Endometrial microvascular endothelial cells (primary cell): Measurements from ENCODE around the gene CUBN. TPM values are rescaled to one million over a fixed set of nuclear protein-coding genes. Genes with fewer than 3 reads are reported as not detected.

Experiments
- in situ Hi-C: cut with HindIII; loops from 2 replicates; pipeline ENCODE4 v1.10.0; 2017; ENCODE audit warnings: low sequenced_read_pairs, low pct_unique_long_range_greater_than_20kb; ENCODE audit errors: inconsistent ontology term
- total RNA-seq: library from RNA; depleted of rRNA; stranded (reverse); fragments of >200 nt; gene quantifications from one replicate; pipeline ENCODE4 v1.2.3, GENCODE V29; 2015; ENCODE audit errors: inconsistent ontology term

Gene CUBN
- total RNA-seq, 1 donor from 2014 or later, result 0.74 TPM

DNA sequence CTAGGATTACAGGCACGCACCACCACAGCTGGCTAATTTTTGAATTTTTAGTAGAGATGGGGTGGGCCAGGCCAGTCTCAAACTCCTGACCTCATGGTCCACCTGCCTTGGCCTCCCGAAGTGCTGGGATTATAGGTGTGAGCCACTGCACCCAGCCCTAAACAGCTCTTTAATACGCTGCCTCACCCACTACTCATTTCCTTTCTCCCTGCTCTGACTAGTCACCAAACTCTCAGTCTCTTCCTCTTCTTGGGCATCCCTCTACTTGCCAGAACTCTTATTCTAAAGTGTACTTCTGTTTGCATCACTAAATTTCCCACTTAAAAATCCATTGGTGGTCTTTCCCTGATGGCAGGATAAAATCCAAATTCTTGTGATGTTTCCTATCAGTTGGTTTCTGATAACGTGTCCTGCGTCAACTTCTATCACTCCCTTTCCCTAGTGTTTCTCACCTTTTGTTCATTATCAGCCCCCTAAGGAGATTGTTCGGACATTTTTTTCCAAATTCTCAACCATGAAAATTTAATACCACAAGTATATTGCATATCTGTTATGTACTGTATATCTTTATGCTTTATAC, 124.7 kb downstream of the CUBN start:
- in situ Hi-C loops, result no loop called here

DNA sequence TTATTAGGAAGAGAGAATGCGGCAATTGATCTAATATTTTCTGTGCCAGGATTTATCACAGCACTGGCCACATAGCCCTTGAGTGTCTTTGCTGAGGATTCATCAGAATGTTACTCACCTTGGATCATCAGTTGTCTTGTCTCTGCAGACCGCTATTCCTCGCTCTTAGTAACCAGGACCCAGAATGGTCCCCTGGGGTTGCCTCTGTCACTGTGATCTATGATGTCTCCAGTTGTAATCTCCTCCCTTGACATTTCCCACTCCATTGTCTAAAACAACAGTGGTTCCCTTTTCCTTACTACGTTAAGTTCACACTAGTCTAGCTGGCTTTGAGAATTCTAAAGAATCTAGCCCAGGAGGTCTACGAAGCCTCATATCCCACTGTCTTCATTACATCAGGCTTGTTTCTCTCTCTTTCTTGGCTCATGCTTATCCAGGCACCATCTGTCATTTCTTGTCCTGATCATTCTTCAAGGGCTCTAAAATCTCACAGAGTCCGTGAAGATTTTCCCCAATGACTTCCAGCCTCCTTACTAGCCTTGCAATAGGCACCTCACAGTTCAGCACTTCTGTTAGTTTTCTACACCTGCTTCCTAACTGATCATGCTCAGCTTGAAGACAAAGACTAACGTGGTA, 125.8 kb downstream of the CUBN start:
- in situ Hi-C loops, result no loop called here

DNA sequence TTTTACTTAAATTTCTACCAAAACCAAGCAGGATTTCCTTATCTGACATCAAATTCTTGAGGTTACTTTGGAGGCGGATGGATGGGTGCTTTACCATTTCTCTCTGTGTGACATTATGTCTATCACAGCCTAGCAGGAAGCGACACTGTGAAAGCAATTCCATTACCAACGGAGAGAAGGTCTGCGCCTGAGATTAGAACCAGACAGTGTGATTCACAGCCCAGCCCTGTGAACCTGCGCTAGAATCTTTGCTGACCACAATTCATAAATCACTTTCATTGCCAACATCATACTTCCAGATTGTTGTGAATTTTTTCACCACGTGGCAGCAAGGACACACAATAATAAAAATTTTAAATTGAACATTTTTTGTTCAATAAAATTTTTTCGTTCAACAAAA, 126.5 kb downstream of the CUBN start:
- in situ Hi-C loops, result no loop called here

DNA sequence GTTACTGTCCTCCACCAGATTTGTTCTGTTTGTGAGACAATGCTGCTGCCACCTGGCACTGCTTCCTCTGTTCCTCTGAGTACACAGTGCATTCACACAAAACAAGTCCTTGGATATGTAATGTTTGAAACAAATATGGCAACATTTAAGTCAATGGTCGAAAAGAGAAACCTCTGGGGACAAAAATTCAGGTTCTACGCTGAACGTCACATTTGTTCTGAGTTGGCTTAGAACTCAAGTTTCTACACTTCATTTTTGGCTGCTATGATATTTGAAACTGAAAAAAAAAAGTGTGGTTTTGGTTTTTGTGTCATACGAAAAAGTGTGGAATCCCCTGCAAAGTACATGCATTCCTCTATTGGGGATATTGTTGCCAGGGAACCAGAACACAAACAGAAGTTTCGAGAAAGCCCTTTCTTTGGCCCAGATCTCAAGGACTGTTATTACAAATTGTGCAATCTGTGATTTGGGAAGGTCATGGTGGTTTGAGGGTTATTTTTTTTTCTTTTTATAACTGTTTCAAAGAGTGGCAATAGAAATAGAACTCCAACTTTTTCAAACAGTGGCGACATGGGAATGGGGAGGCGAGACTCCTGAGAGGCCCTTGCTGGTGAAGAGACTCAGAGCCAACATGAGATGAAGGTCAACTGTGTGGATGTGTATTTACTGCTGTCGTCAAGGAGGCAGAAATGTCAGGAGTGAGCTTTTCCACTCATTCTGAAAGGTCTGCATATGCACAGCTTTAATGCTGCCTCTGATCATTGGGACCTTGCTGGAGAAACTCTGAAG, 127.5 kb downstream of the CUBN start:
- in situ Hi-C loops, result no loop called here

DNA sequence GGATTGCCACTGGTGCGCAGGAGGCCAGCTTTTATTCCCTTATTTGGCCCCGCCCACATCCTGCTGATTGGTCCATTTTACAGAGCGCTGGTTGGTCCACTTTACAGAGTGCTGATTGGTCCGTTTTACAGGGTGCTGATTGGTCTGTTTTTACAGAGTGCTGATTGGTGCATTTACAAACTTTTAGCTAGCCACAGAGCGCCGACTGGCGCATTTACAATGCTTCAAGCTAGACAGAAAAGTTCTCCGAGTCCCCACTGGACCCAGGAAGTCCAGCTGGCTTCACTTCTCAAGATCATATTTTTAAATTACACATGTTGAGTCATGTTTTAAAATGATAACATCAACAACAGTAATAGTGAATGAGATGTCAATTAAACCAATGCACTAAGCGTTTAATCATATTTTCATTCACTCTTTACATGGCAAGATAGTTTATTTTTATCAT, 128.3 kb downstream of the CUBN start:
- in situ Hi-C loops, result no loop called here

DNA sequence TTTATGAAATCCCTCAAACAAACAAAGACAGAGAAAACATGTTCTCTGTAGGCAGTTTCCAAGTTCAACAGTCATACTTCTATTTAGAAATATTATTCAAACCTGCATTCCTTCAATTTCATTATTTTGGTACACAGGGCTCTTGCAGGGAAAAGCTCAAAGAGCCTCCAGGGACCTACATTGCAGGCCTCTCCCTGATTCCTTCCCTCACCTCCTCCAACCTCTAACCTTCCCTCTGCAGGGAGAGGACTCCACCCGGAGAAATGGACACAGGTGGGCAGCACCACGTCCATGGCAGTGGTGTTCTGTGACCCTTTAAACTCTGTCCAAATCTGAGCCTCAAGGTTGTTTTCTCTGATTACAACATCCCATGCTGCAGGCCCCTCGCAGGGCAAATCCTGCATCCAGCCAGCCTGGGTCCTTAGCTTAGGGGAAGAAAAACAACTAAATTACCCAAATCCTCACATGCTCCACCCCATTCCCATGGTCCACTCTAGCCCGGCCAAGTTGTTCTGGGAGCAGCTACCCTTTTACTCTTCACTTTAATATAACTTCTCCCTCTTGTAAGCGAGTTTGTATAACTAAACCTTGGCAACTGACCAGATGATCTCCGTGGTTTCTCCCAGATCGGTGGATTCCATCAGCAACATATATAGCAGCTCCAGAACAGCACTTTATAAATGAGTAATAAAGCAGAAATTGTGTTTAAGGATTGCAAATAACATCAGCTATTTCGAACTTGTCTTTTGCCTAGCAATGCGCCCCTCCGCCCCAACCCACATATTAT, 129.8 kb downstream of the CUBN start:
- in situ Hi-C loops, result no loop called here

DNA sequence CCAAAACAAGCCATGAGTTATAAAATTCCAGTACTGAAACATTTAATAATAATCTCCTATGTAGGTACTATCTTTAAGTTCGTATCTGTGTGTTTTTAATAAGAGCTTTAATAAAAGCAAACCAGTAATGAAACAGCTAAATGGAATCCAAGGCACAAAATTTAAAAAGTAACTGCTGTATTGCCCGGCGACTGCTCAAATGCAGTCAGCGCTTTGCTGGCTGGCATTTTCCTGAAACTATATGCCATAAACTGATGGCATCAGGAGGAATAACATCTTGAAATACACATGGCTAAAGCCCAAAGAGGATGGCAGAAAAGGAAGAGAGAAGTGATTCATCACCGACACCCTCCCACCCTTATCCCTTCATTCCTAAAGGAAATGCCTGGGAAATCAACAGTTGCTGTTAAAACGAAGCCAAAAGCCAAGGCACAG, 133.1 kb downstream of the CUBN start:
- in situ Hi-C loops, result no loop called here

DNA sequence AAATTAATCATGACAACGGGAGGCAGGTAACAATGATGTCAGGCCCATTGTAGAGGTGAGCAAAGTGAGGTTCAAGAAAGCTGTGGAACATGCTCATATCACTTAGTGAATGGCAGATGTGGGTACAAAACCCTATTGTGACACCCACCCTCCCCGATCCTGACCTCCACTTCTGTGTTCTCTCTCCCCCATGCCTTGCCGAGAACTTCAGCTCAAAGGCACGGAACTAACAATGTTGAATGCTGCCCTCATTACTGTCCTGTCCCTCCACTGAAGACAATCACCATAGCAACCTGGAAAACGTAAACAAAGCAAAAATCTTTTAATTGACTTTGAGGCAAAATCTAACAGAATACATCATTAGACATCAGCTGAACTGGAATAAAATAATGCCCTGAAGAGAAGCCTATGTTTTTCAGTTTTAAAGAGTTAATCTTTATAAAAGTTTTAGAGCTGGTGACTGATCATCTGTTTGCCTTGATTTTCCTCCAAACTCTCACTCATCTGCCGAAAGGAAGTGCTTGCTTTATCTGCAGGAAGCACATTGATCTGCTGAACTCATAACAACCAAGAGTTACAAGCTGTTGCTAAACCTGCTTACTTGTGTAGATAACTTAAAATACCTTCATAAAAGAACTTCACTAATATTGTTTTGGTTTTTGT, 133.6 kb downstream of the CUBN start:
- in situ Hi-C loops, result no loop called here

DNA sequence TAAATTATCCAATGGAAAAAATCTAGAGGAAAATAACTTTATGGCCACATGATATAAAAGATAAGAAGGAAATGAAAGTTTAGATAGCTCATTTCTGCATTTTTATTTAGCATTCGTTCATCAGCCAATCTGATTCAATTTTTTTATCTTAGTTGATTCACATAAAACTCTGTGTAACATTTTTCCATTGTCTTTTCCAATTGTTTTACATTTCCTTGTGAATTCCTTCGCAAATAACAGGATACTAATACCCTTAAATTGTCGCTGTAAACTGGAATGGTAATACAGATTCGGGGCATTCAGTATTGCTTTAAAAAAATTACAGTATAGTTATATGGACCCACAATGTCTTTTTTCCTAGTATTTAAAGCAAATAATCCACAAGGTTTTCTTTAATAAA, 136.4 kb downstream of the CUBN start:
- in situ Hi-C loops, result no loop called here

DNA sequence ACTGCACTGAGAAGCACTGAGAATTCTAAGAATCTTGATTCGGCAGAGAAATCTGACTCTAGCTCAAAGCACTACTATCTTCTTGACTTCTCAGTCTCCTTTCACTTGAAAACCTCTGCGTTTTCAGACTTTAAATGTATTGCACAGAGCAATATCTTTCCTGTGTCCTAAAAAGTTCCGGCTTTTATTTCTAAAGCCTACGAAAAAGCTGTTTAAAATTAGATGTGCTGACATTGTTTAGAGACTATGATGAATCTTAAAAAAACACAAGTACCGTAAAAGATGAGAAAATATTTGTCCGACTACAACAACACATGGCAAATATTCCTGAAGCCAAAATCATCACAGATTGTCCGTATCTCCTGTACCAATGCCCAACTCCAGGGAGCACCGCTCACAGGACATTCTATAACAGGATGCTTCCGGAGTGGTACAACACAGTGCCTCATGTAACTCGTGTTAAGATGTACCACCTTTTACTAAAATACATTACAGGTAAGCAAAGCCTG, 136.9 kb downstream of the CUBN start:
- in situ Hi-C loops, result no loop called here

DNA sequence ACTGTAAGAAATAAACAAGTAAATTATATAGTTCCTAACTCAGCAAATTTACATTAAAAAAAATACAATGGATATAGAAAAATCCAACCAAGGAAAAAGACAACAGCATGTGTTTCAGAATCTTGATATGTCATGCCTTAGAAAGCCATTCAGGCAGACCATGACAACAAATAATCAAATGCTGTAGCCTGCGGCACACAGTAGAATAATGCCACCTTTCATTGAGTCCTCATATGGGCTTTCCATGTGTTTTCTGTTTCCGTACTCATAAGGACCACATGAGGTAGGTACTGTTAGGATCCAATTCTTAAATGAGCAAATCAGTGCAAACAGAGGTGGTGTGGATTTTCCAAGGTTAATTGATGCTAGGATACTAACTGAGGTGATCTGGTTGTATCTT, 138.6 kb downstream of the CUBN start:
- in situ Hi-C loops, result no loop called here

DNA sequence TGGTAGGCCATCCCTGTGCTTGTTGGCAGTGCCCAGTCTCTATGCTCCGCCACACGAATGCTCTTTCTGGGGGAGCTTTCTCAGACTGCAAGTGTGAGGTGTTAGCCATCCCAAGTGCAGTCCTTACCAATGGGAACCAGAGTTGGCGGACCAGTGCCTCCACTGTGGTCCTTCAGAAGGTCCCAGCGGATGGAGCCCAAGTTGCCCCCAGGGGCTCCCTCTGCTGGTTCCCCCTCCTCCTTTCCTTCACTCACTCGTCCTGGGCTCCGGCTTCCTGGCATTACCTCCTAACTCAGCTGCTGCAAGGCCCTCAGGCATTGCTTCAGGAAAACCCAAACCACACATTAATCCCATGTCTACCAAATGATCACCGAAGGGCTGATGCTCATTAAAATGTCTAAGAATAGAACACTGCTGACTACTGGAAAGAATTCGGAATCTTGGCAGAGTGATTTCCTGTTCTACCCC, 139.8 kb downstream of the CUBN start:
- in situ Hi-C loops, result no loop called here

DNA sequence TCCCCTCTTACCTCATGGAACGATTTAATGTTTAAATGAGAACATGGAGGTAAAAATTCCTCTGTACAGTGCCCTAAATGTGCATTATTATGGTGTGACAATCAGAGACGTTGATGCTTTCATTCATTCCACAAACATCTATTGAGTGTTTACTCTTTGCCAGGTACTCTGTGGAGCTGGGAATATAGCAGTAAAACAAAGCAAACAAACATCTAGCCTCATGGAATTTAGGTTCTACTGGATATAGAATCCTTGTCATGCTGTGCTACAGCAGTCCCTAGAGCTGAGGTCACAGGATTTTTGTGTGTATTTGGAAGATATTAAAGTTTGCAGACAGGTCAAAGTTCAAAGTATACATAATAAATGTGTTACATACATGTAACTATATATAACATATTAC, 140.7 kb downstream of the CUBN start:
- in situ Hi-C loops, result no loop called here

DNA sequence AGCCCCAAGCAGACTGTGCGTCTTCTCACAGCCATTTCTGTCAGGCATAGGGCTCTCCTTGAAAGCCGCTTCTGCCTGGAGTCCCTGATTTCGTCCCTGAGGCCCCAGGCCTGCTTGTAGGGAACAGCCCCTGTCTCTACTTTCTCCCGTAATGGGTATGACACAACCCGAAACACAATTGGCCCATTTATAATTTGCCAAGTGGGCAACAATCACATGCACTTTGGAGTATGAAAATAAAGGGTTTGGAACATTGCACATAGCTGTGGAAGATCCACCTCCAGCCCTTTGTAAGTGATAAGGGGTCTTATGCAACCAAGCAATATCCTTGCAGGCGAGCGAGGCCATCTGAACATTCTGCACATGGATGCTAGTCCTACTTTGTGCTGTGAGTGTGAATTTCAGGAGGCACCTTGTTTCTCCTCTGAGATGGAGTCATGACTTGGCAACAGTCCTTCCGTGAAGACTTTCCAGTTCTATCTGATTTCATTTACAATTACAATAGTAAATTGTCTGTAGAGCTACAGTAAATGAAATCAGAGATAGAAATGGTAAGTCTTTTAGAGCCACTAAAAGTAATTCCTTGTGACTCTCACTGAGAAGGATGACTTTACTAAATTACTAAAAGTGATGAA, 141.5 kb downstream of the CUBN start:
- in situ Hi-C loops, result no loop called here

DNA sequence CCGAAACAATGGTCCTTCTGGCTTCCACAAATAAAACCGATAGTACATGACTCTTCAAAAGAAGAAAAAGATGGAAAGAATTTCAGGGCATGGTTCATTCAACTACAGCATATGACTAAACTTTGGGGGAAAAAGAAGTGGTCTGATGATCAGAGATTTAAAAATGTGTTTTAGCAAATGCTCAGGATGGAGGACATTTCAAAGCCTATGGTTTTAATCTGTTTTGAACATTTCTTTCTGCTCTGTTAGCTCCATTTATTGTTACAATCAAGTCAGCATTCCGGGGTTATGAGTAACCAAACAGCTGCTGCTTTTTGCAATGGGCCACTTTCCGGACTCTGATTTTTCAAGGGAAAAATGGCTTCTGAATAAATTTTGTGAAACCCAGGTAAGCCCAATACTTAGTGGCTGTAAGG, 142.4 kb downstream of the CUBN start:
- in situ Hi-C loops, result no loop called here

DNA sequence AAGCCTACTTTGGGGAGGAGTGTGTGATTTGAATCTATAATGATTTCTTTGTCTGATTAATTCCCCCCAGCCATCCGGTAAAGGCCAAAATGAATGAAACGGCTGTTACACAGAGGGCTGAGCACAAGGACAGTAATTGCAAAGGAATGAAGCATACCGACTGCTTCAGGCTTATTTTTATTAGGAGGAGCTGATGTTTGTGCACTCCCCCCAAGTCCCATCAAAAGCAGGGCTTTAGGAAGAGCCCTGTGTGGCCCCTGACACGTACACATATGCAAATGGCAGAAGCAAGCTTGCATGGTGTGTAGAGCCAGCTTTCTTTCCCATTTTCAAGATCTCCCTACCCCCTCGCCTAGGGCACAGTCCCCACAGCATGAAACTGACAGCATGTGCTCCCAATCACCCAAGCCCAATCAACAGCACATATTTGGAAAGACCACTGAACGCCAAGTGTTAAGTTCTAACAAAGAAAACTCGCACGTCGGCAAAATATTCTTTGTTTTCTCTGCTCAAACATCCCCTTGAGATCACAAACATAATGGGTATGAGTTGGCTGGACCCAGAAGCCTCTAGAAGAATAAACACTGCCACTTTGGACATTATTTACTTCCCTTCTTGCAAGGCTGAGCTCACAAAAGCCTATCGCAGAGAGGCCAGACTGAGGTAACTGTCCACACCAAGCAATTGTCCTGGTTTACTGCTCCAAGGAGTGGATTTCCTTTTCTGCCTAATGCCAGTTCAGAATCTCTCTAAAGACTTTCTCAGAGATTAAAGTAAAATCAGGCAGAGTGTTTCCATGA, 143.0 kb downstream of the CUBN start:
- in situ Hi-C loops, result no loop called here

DNA sequence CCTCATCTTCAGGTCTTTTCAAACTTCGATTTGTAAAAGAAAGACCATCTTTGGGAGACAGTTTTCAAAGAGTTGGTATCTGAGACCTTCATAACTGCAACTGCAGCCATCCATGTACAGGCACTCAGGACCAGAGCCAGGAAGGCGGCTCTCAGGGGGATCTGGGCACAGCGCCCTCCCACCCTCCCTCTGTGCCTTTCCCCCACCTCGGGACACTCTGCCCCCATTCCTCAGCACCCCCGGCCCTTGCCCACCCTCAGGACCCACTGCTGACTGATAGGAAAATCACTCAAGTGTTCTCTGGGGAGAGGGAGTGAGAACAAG, 143.6 kb downstream of the CUBN start:
- in situ Hi-C loops, result no loop called here

DNA sequence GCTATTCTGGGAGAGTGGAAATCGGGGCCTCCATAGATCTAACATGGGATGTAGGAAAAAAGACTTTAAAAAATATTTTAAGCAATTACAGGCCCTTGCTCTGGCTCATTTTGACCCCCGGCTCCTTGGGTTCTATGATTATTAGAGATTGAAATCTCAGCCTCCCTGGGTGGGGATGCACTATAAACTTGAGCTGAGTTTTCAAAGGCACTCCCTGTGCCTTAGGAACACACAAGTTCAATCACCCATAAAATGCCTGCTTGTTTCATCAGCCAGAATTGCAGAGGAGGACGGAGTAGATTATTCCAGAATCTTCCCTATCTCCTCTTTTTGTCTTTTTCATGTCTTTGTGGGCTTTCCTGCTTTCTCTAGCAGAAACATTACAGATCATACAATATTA, 145.4 kb downstream of the CUBN start:
- in situ Hi-C loops, result no loop called here
